G401 (cell line): Measurements from ENCODE around the gene TUBA4A. TPM values are rescaled to one million over a fixed set of nuclear protein-coding genes. Genes with fewer than 3 reads are reported as not detected.
"Not testable (repeated sequence)": the region's sequence is repeated elsewhere in the genome, so short reads cannot be mapped to it uniquely, and the experiment has no call there.

Source experiments
- DNase-seq: peaks from one replicate; pipeline ENCODE4 v3.0.0-alpha.2; 2015; ENCODE audit warnings: low spot score
- in situ Hi-C: cut with HindIII; loops from 2 replicates; pipeline ENCODE4 v1.10.0; 2016; ENCODE audit warnings: low sequenced_read_pairs, mixed read lengths
- total RNA-seq: library from RNA; depleted of rRNA; stranded (reverse); fragments of >200 nt; shearing (Covaris generic); gene quantifications from 2 replicates; pipeline ENCODE4 v1.2.3, GENCODE V29; 2014; rRNA removed

TUBA4A gene
- total RNA-seq, 1 experiment from 2014 or later = 0.68 TPM

GRCh38 chr2:219204425-219205164 is 49.1 kb downstream of the TUBA4A start:
- DNase-seq = no peak
- in situ Hi-C loops = no loop called here

DNA sequence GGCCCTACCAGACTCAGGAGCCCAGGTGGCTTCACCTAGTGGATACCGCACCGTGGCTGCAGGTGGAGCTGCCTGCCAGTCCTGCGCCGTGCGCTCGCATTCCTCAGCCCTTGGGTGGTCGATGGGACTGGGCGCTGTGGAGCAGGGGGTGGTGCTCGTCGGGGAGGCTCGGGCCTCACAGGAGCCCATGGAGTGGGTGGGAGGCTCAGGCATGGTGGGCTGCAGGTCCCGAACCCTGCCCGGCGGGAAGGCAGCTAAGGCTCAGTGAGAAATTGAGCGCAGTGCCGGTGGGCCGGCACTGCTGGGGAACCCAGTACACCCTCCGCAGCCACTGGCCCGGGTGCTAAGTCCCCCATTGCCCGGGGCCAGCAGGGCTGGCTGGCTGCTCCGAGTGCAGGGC is 52.4 kb downstream of the TUBA4A start:
- DNase-seq, in situ Hi-C loops: not testable (repeated sequence)

- in situ Hi-C loops, DNase-seq: not testable (repeated sequence)
Measured at GRCh38 chr2:219200502-219201326, 53.0 kb downstream of the TUBA4A start.

Other genes starting within 250 kb of the TUBA4A start
- gene CFAP65, start 212.4 kb downstream of the TUBA4A start, total RNA-seq = not detected in 2 replicates
- not detected in 2 replicates for gene IHH, start 193.0 kb downstream of the TUBA4A start, total RNA-seq
- gene NHEJ1, start 93.1 kb downstream of the TUBA4A start, total RNA-seq = 31.7 TPM in 2 replicates
- gene SLC23A3, start 83.9 kb downstream of the TUBA4A start, total RNA-seq = not detected in 2 replicates
- 34.7 and 39.0 TPM in 2 replicates for gene CNPPD1, start 77.0 kb downstream of the TUBA4A start, total RNA-seq
- gene RETREG2, start 75.6 kb downstream of the TUBA4A start, total RNA-seq = 55.4 and 64.6 TPM in 2 replicates
- gene ZFAND2B, start 47.1 kb downstream of the TUBA4A start, total RNA-seq = 24.8 and 26.9 TPM in 2 replicates
- 14.1 and 21.5 TPM in 2 replicates for gene ABCB6, start 35.0 kb downstream of the TUBA4A start, total RNA-seq
- gene ATG9A, start 24.3 kb downstream of the TUBA4A start, total RNA-seq = 24.6 and 26.6 TPM in 2 replicates
- 14.2 and 17.5 TPM in 2 replicates for gene ANKZF1, start 24.1 kb downstream of the TUBA4A start, total RNA-seq
- gene GLB1L, start 8.5 kb downstream of the TUBA4A start, total RNA-seq = 6.4 and 6.5 TPM in 2 replicates
- 26.4 and 38.1 TPM in 2 replicates for gene STK16, start 8.4 kb downstream of the TUBA4A start, total RNA-seq
- gene TUBA4B, start 675 bp downstream of the TUBA4A start, total RNA-seq = not detected in 2 replicates
- 119 and 123 TPM in 2 replicates for gene DNAJB2, start 25.4 kb upstream of the TUBA4A start, total RNA-seq
- 0.18 and 0.71 TPM in 2 replicates for gene PTPRN, start 55.5 kb upstream of the TUBA4A start, total RNA-seq
- gene RESP18, start 78.8 kb upstream of the TUBA4A start, total RNA-seq = not detected in 2 replicates
- gene DNPEP, start 134.0 kb upstream of the TUBA4A start, total RNA-seq = 65.8 and 67.4 TPM in 2 replicates
- not detected in 2 replicates for gene DES, start 164.5 kb upstream of the TUBA4A start, total RNA-seq
- gene SPEG, start 180.9 kb upstream of the TUBA4A start, total RNA-seq = 7.7 and 11.1 TPM in 2 replicates
- gene GMPPA, start 245.0 kb upstream of the TUBA4A start, total RNA-seq = 60.6 and 62.3 TPM in 2 replicates